T-helper 9 cell (primary cell): ENCODE measurements around the gene MAGI3.
"Not testable (repeated sequence)": the region's sequence is repeated elsewhere in the genome, so short reads cannot be mapped to it uniquely, and the experiment has no call there.

Experiments
- DNase-seq: peaks from one replicate; pipeline ENCODE4 v3.0.0-alpha.2; 2020

The MAGI3 gene

GRCh38 chr1:113399062-113399583, 8.8 kb downstream of the MAGI3 start:
- no peak for DNase-seq

- no peak for DNase-seq
Observed at GRCh38 chr1:113401067-113401466, 10.8 kb downstream of the MAGI3 start.

GRCh38 chr1:113401728-113402127, 11.4 kb downstream of the MAGI3 start:
- DNase-seq: no peak

GRCh38 chr1:113403065-113403464, 12.8 kb downstream of the MAGI3 start:
- DNase-seq: no peak

- no peak for DNase-seq
Observed at GRCh38 chr1:113405573-113405972, 15.3 kb downstream of the MAGI3 start.

- not testable (repeated sequence) for DNase-seq
Observed at GRCh38 chr1:113406149-113406548, 15.8 kb downstream of the MAGI3 start.

- DNase-seq: no peak
Observed at GRCh38 chr1:113409363-113409762, 19.0 kb downstream of the MAGI3 start.

- DNase-seq: not testable (repeated sequence)
Observed at GRCh38 chr1:113412020-113412419, 21.7 kb downstream of the MAGI3 start.

GRCh38 chr1:113415310-113416070, 25.2 kb downstream of the MAGI3 start:
- no peak for DNase-seq

- DNase-seq: not testable (repeated sequence)
Observed at GRCh38 chr1:113416071-113416470, 25.8 kb downstream of the MAGI3 start.

GRCh38 chr1:113416496-113416895, 26.2 kb downstream of the MAGI3 start:
- no peak for DNase-seq

- DNase-seq: no peak
Observed at GRCh38 chr1:113422315-113423068, 32.2 kb downstream of the MAGI3 start.

GRCh38 chr1:113423826-113424225, 33.5 kb downstream of the MAGI3 start:
- DNase-seq: no peak

- DNase-seq: no peak
Observed at GRCh38 chr1:113429461-113430153, 39.3 kb downstream of the MAGI3 start.

GRCh38 chr1:113433184-113433583, 42.9 kb downstream of the MAGI3 start:
- DNase-seq: no peak

- no peak for DNase-seq
Observed at GRCh38 chr1:113434081-113434873, 44.0 kb downstream of the MAGI3 start.

GRCh38 chr1:113434874-113435175, 44.5 kb downstream of the MAGI3 start:
- no peak for DNase-seq

- no peak for DNase-seq
Observed at GRCh38 chr1:113437554-113438341, 47.4 kb downstream of the MAGI3 start.

- DNase-seq: no peak
Observed at GRCh38 chr1:113438505-113439276, 48.4 kb downstream of the MAGI3 start.

GRCh38 chr1:113439277-113439670, 49.0 kb downstream of the MAGI3 start:
- no peak for DNase-seq

GRCh38 chr1:113442131-113442530, 51.8 kb downstream of the MAGI3 start:
- no peak for DNase-seq
